ENCODE data around the gene RNASE13. TPM values are rescaled to one million over a fixed set of nuclear protein-coding genes. Genes with fewer than 3 reads are reported as not detected.
A peak's percentile ranks its signal among the peaks of the same experiment; 100 is the strongest.

Gene RNASE13
- total RNA-seq, 1 experiment from 2014 or later: not detected

DNA sequence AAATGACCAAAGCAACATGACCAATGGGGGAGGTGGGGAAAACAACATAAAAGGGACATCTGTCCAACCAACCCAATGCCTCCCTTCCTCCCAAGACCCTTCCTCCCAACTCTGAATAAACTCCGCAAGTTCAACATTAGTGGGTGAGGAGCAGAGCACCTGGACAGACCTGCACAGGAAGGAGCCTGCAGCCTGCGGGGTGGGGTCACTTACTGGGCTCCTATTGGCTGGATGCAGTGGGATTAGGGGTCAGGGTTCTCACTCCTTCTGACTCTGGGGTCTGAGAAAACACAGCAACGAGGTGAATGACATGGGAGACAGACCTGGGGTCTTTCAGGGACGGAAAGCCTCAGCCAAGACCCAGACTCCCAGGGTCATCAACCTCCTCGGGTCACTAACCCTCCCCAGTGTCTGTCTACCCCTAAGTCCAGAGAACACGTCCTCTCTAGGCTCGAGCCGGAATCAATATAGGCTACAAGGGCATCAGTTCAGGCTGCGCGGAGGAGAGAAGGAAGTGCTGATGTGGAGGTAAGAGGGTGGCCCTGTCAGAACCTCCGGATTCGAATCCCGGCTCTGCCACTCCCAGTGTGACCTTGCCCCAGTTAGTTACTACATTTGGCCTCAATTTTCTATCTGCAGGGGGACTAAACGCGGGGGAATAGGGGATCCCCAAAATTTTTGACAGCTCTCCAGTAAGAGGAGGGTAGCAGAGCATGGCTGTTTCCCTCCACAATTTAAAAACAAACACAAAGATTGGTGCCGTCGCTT, 10.6 kb downstream of the RNASE13 start:
- BruUV-seq (replicated peaks): no TSS peak
- H3K4me1 Mint-ChIP-seq (ENCODE audit: low read depth, unreplicated experiment): peaks cover 18% of the 10 kb centered on the region
- peak overlapping the region; percentile 72 for H3K4me3 Mint-ChIP-seq (ENCODE audit: unreplicated experiment)
- no peaks in the 10 kb centered on the region for H3K36me3 Mint-ChIP-seq (ENCODE audit: insufficient read depth, unreplicated experiment)
- H3K9me3 Mint-ChIP-seq (ENCODE audit: unreplicated experiment): no peaks in the 10 kb centered on the region
- peak overlapping the region; percentile 73 for H3K27ac Mint-ChIP-seq (ENCODE audit: unreplicated experiment)
- no peaks in the 10 kb centered on the region for H3K9me3 ChIP-seq
- ChIA-PET CTCF (interaction anchor here (0.8 to 2.0 kb wide), 2 partner anchors 9 to 52 kb away, joined by 5 to 13 read pairs; no protein-coding TSS in a partner anchor), POLR2A (no interaction called here)
- peak overlapping the region; percentile 73 for H3K4me3 ChIP-seq (ENCODE audit: low read depth, low read length)
- H3K4me1 ChIP-seq: peaks cover 15% of the 10 kb centered on the region
- H3K36me3 ChIP-seq (ENCODE audit: control insufficient read depth, insufficient read depth, low read length): no peaks in the 10 kb centered on the region
- TF ChIP-seq, protein P1, sequence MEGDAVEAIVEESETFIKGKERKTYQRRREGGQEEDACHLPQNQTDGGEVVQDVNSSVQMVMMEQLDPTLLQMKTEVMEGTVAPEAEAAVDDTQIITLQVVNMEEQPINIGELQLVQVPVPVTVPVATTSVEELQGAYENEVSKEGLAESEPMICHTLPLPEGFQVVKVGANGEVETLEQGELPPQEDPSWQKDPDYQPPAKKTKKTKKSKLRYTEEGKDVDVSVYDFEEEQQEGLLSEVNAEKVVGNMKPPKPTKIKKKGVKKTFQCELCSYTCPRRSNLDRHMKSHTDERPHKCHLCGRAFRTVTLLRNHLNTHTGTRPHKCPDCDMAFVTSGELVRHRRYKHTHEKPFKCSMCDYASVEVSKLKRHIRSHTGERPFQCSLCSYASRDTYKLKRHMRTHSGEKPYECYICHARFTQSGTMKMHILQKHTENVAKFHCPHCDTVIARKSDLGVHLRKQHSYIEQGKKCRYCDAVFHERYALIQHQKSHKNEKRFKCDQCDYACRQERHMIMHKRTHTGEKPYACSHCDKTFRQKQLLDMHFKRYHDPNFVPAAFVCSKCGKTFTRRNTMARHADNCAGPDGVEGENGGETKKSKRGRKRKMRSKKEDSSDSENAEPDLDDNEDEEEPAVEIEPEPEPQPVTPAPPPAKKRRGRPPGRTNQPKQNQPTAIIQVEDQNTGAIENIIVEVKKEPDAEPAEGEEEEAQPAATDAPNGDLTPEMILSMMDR (IDR thresholded peaks at IDR 0.05; ENCODE audit: insufficient read depth in 1 of 2, low read depth in 1 of 2, low read length in 1 of 2, severe bottlenecking in 1 of 2, unreplicated experiment in 1 of 2): no peak
- intact Hi-C loops (cut with micrococcal nuclease; ENCODE audit: unreplicated experiment): loop anchor here (1.0 kb wide), 1 partner anchor 14 kb away; no protein-coding TSS in a partner anchor
- H3K27me3 ChIP-seq (replicated peaks; ENCODE audit: control insufficient read depth, insufficient read depth, low read length): no peaks in the 10 kb centered on the region
- peak in 1 of 2 experiments; percentile 10 for DNase-seq
- no peaks in the 10 kb centered on the region for H3K27me3 Mint-ChIP-seq (ENCODE audit: insufficient read depth, unreplicated experiment)

DNA sequence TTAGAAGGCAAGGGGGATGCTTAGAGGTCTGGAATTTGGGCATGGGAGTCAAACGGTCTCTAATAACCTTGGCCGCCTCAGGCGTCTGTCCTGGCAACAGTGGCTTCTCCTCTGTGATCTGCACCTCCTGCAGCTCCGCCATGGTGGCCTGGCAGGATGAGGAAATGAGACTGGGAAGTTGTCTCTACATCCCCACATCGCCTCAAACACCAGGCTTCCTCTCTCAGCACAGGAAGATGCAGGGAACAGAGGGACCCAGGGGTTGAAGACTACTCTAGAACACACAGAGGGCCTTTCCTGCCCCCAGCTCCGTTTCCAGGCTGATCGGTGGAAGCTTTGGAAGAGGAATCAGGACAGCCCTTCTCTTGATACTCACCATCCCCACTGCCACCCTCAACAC, 11.4 kb downstream of the RNASE13 start:
- Mint-ChIP-seq H3K4me3 (ENCODE audit: unreplicated experiment) (peak overlapping the region; percentile 28), H3K27me3 (ENCODE audit: insufficient read depth, unreplicated experiment) (no peaks in the 10 kb centered on the region), H3K27ac (ENCODE audit: unreplicated experiment) (no peak overlapping the region), H3K36me3 (ENCODE audit: insufficient read depth, unreplicated experiment) (no peaks in the 10 kb centered on the region), H3K4me1 (ENCODE audit: low read depth, unreplicated experiment) (peaks cover 18% of the 10 kb centered on the region), H3K9me3 (ENCODE audit: unreplicated experiment) (no peaks in the 10 kb centered on the region)
- no TSS peak for BruUV-seq (replicated peaks)
- H3K4me1 ChIP-seq: peaks cover 15% of the 10 kb centered on the region
- H3K36me3 ChIP-seq (ENCODE audit: control insufficient read depth, insufficient read depth, low read length): no peaks in the 10 kb centered on the region
- TF ChIP-seq, protein P1 (IDR thresholded peaks at IDR 0.05; ENCODE audit: insufficient read depth in 1 of 2, low read depth in 1 of 2, low read length in 1 of 2, severe bottlenecking in 1 of 2, unreplicated experiment in 1 of 2): no peak
- H3K9me3 ChIP-seq: no peaks in the 10 kb centered on the region
- no peak overlapping the region for H3K4me3 ChIP-seq (ENCODE audit: low read depth, low read length)
- intact Hi-C loops (cut with micrococcal nuclease; ENCODE audit: unreplicated experiment): no loop called here
- no peaks in the 10 kb centered on the region for H3K27me3 ChIP-seq (replicated peaks; ENCODE audit: control insufficient read depth, insufficient read depth, low read length)
- DNase-seq: no peak
- ChIA-PET POLR2A (no interaction called here), CTCF (interaction anchor here (2.0 kb wide), 1 partner anchor 8 kb away, joined by 13 read pairs; no protein-coding TSS in a partner anchor)

DNA sequence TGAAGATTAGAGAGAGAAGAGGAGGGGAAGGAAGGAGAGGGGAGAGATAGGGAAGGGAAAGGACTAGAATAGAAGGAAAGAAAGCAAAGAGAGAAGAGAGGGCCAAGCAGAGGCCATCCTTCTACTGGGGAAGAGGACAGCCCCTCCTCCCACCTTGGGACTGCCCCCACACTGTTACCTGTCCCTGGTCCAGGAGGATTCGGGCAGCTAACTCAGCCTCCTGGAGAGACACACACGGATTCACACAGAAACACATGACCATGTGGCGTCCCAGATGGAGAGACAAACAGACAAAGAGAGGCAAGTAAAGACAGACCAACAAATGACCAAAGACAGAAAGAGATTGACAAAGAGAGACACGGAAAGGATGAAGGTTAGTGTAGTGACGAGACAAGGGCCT, 11.9 kb downstream of the RNASE13 start:
- peaks cover 18% of the 10 kb centered on the region for H3K4me1 Mint-ChIP-seq (ENCODE audit: low read depth, unreplicated experiment)
- TF ChIP-seq, protein P1 (IDR thresholded peaks at IDR 0.05; ENCODE audit: insufficient read depth in 1 of 2, low read depth in 1 of 2, low read length in 1 of 2, severe bottlenecking in 1 of 2, unreplicated experiment in 1 of 2): no peak
- no peaks in the 10 kb centered on the region for H3K27me3 Mint-ChIP-seq (ENCODE audit: insufficient read depth, unreplicated experiment)
- no TSS peak for BruUV-seq (replicated peaks)
- no peaks in the 10 kb centered on the region for H3K9me3 ChIP-seq
- peaks cover 15% of the 10 kb centered on the region for H3K4me1 ChIP-seq
- no peak overlapping the region for H3K4me3 ChIP-seq (ENCODE audit: low read depth, low read length)
- no peaks in the 10 kb centered on the region for H3K9me3 Mint-ChIP-seq (ENCODE audit: unreplicated experiment)
- H3K27me3 ChIP-seq (replicated peaks; ENCODE audit: control insufficient read depth, insufficient read depth, low read length): no peaks in the 10 kb centered on the region
- H3K36me3 Mint-ChIP-seq (ENCODE audit: insufficient read depth, unreplicated experiment): peaks cover 1% of the 10 kb centered on the region
- intact Hi-C loops (cut with micrococcal nuclease; ENCODE audit: unreplicated experiment): no loop called here
- ChIA-PET CTCF (no interaction called here), POLR2A (no interaction called here)
- H3K4me3 Mint-ChIP-seq (ENCODE audit: unreplicated experiment): peak overlapping the region; percentile 28
- H3K27ac Mint-ChIP-seq (ENCODE audit: unreplicated experiment): no peak overlapping the region
- no peak for DNase-seq
- no peaks in the 10 kb centered on the region for H3K36me3 ChIP-seq (ENCODE audit: control insufficient read depth, insufficient read depth, low read length)

Measured in Caco-2 (cell line).